ENCODE data around the gene LRRC25. TPM values are rescaled to one million over a fixed set of nuclear protein-coding genes. Genes with fewer than 3 reads are reported as not detected.
A peak's percentile ranks its signal among the peaks of the same experiment; 100 is the strongest.
"Not testable (repeated sequence)": the region's sequence is repeated elsewhere in the genome, so short reads cannot be mapped to it uniquely, and the experiment has no call there.

Gene LRRC25
- total and polyA plus RNA-seq, 2 experiments from 2014 or later, result 0.36 TPM; not detected in 1

GRCh38 chr19:18412610-18413239 is 15.3 kb upstream of the LRRC25 start:
- H3K27ac ChIP-seq, result no peak overlapping the region
- H3K9me3 ChIP-seq (ENCODE audit: low read depth), result no peaks in the 10 kb centered on the region
- H4K20me1 ChIP-seq (ENCODE audit: insufficient read depth, poor library complexity, severe bottlenecking), result no peaks in the 10 kb centered on the region
- TF ChIP-seq EZH2 (IDR thresholded peaks at IDR 0.05; ENCODE audit: borderline replicate concordance), result no peak
- TF ChIP-seq CTCF (IDR thresholded peaks at IDR 0.05; ENCODE audit: poor library complexity), result no peak
- no peak for TF ChIP-seq EZH2phosphoT487 (IDR thresholded peaks at IDR 0.05; ENCODE audit: low read depth, severe bottlenecking, unreplicated experiment)
- H3K36me3 ChIP-seq (replicated peaks; ENCODE audit: insufficient read depth, low read depth), result no peaks in the 10 kb centered on the region
- no peaks in the 10 kb centered on the region for H3K9me2 ChIP-seq (replicated peaks; ENCODE audit: insufficient read depth)
- H3K27me3 ChIP-seq, result no peaks in the 10 kb centered on the region
- H3K79me2 ChIP-seq, result no peaks in the 10 kb centered on the region
- no peak overlapping the region for H2AFZ ChIP-seq
- no peak overlapping the region for H3K4me3 ChIP-seq
- no peak for DNase-seq (ENCODE audit: low spot score)
- 95% methylated on average over 15 of the region's 16 CpGs for WGBS (ENCODE audit: low lambda C conversion rate, missing lambda C conversion rate)
- H3K4me1 ChIP-seq (ENCODE audit: insufficient read depth), result peaks cover 31% of the 10 kb centered on the region
- no peak overlapping the region for H3K4me2 ChIP-seq

DNA sequence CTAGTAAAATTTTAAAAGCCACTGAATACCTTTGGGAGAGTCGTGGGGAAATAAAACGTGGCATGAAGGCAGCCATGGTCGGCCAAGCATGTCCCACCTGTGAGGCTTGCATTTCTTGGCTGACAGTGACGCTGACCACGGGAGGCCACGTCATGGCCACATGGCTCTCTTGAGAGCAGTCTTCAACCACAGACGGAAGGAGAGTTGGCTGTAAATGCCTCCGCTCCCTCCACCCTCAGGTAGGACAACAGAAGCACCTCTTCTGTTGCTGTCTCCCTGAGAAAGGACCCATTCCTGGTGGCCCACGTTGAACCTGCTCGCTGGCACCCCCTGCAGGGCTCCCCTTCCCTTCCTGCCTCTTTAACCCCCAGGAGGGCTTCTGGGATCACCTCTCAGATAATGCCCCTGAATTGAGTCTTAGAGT is 10.6 kb upstream of the LRRC25 start:
- H2AFZ ChIP-seq, result no peak overlapping the region
- no peaks in the 10 kb centered on the region for H3K36me3 ChIP-seq (replicated peaks; ENCODE audit: insufficient read depth, low read depth)
- 51% methylated on average over 9 of the region's 10 CpGs for WGBS (ENCODE audit: low lambda C conversion rate, missing lambda C conversion rate)
- no peak for TF ChIP-seq EZH2 (IDR thresholded peaks at IDR 0.05; ENCODE audit: borderline replicate concordance)
- peak; percentile 36 for TF ChIP-seq CTCF (IDR thresholded peaks at IDR 0.05; ENCODE audit: poor library complexity)
- no peak for TF ChIP-seq EZH2phosphoT487 (IDR thresholded peaks at IDR 0.05; ENCODE audit: low read depth, severe bottlenecking, unreplicated experiment)
- H3K27ac ChIP-seq, result no peak overlapping the region
- no peak overlapping the region for H3K4me3 ChIP-seq
- no peak overlapping the region for H3K4me2 ChIP-seq
- peaks cover 3% of the 10 kb centered on the region for H3K79me2 ChIP-seq
- no peaks in the 10 kb centered on the region for H3K9me3 ChIP-seq (ENCODE audit: low read depth)
- no peaks in the 10 kb centered on the region for H3K9me2 ChIP-seq (replicated peaks; ENCODE audit: insufficient read depth)
- H3K27me3 ChIP-seq, result no peaks in the 10 kb centered on the region
- no peaks in the 10 kb centered on the region for H4K20me1 ChIP-seq (ENCODE audit: insufficient read depth, poor library complexity, severe bottlenecking)
- DNase-seq (ENCODE audit: low spot score), result no peak
- peaks cover 6% of the 10 kb centered on the region for H3K4me1 ChIP-seq (ENCODE audit: insufficient read depth)

- Histone ChIP-seq H3K4me3 (no peak overlapping the region), H4K20me1 (ENCODE audit: insufficient read depth, poor library complexity, severe bottlenecking) (no peaks in the 10 kb centered on the region), H3K4me1 (ENCODE audit: insufficient read depth) (peaks cover 17% of the 10 kb centered on the region), H3K9me3 (ENCODE audit: low read depth) (no peaks in the 10 kb centered on the region), H3K4me2 (no peak overlapping the region), H3K27ac (no peak overlapping the region), H3K9me2 (replicated peaks; ENCODE audit: insufficient read depth) (no peaks in the 10 kb centered on the region), H3K79me2 (peaks cover 3% of the 10 kb centered on the region), H3K27me3 (no peaks in the 10 kb centered on the region), H3K36me3 (replicated peaks; ENCODE audit: insufficient read depth, low read depth) (no peaks in the 10 kb centered on the region), H2AFZ (no peak overlapping the region)
- no peak for TF ChIP-seq CTCF (IDR thresholded peaks at IDR 0.05; ENCODE audit: poor library complexity)
- TF ChIP-seq EZH2 (IDR thresholded peaks at IDR 0.05; ENCODE audit: borderline replicate concordance), result no peak
- no peak for TF ChIP-seq EZH2phosphoT487 (IDR thresholded peaks at IDR 0.05; ENCODE audit: low read depth, severe bottlenecking, unreplicated experiment)
- 96% methylated on average over 9 of the region's 9 CpGs for WGBS (ENCODE audit: low lambda C conversion rate, missing lambda C conversion rate)
- no peak for DNase-seq (ENCODE audit: low spot score)
Observed at GRCh38 chr19:18406749-18407148, 9.3 kb upstream of the LRRC25 start.

DNA sequence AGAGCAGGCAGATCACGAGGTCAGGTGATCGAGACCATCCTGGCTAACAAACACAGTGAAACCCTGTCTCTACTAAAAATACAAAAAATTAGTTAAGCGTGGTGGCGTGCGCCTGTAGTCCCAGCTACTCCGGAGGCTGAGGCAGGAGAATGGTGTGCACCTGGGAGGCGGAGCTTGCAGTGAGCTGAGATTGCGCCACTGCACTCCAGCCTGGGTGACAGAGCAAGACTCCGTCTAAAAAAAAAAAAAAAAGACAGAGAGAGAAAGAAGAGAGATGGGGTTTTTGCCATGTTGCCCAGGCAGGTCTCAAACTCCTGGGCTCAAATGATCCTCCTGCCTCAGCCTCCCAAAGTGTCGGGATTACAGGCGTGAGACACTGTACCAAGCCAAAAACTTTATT is 8.3 kb upstream of the LRRC25 start:
- H2AFZ ChIP-seq; H3K27me3 ChIP-seq; H3K9me2 ChIP-seq (replicated peaks; ENCODE audit: insufficient read depth); H3K36me3 ChIP-seq (replicated peaks; ENCODE audit: insufficient read depth, low read depth); H3K9me3 ChIP-seq (ENCODE audit: low read depth); DNase-seq (ENCODE audit: low spot score); H3K27ac ChIP-seq; H3K79me2 ChIP-seq; H3K4me3 ChIP-seq; H4K20me1 ChIP-seq (ENCODE audit: insufficient read depth, poor library complexity, severe bottlenecking); H3K4me2 ChIP-seq: not testable (repeated sequence)
- peaks cover 17% of the 10 kb centered on the region for H3K4me1 ChIP-seq (ENCODE audit: insufficient read depth)
- 93% methylated on average over 10 of the region's 11 CpGs for WGBS (ENCODE audit: low lambda C conversion rate, missing lambda C conversion rate)

GRCh38 chr19:18402455-18403248 is 5.2 kb upstream of the LRRC25 start:
- H3K4me3 ChIP-seq, result not testable (repeated sequence)

More at GRCh38 chr19:18402455-18403248, 5.2 kb upstream of the LRRC25 start:
- Histone ChIP-seq H3K4me2 (peak overlapping the region; percentile 69), H3K27ac (peak overlapping the region; percentile 90), H3K4me1 (ENCODE audit: insufficient read depth) (peaks cover 15% of the 10 kb centered on the region)
- not testable (repeated sequence) for H2AFZ ChIP-seq; H3K36me3 ChIP-seq (replicated peaks; ENCODE audit: insufficient read depth, low read depth); DNase-seq (ENCODE audit: low spot score); H4K20me1 ChIP-seq (ENCODE audit: insufficient read depth, poor library complexity, severe bottlenecking); H3K27me3 ChIP-seq; H3K9me2 ChIP-seq (replicated peaks; ENCODE audit: insufficient read depth); H3K9me3 ChIP-seq (ENCODE audit: low read depth); H3K79me2 ChIP-seq
- WGBS (ENCODE audit: low lambda C conversion rate, missing lambda C conversion rate), result 59% methylated on average over 18 of the region's 18 CpGs
